Endothelial cell of umbilical vein (primary cell): ENCODE measurements around the gene KCTD16. TPM values are rescaled to one million over a fixed set of nuclear protein-coding genes. Genes with fewer than 3 reads are reported as not detected.

ENCODE experiments used
- BruUV-seq: library from RNA; stranded (reverse); fragments of 400-500 nt; replicated peaks from 2 replicates; lab custom pipeline; 2021; lab: Mats Ljungman, UMichigan
- CTCF ChIA-PET: fragments of 300-600, 350-600 bp; sonication (Branson Sonifier 250); formaldehyde crosslinking; loops from one replicate; lab custom pipeline; 2021; ENCODE audit warnings: antibody characterized with exemption, inconsistent platforms; lab: Charles Lee
- POLR2A ChIA-PET: fragments of 300-600, 350-600 bp; sonication (Branson Sonifier 250); formaldehyde crosslinking; loops from one replicate; lab custom pipeline; 2021; ENCODE audit warnings: antibody characterized with exemption, inconsistent platforms; lab: Charles Lee
- DNase-seq: peaks from one replicate; pipeline ENCODE4 v3.0.0-alpha.2; 2011; ENCODE audit warnings: low read depth, low spot score
- FAIRE-seq: peaks from 2 replicates; lab custom pipeline; 2011; peaks lifted over from hg19 to GRCh38; lab: Jason Lieb, UNC
- H2AFZ ChIP-seq: 2 replicates; pipeline ENCODE4 v1.6.0; 2012; ENCODE audit warnings: low read depth, low read length, control low read depth, inconsistent platforms
- H3K27ac ChIP-seq: 2 replicates; pipeline ENCODE4 v1.5.1; 2011; ENCODE audit warnings: low read depth, mild to moderate bottlenecking, control low read depth, low read length, moderate library complexity; ENCODE audit not compliant: insufficient read depth
- H3K27me3 ChIP-seq, 2 experiments: 2 replicates each; pipeline versions ENCODE4 v1.6.0 to v1.6.1; 2011; ENCODE audit warnings: low read length in 2 of 2, mixed read lengths in 1 of 2; ENCODE audit not compliant: control insufficient read depth in 2 of 2, insufficient read depth in 2 of 2
- H3K36me3 ChIP-seq, 2 experiments: 2 replicates in 1 of 2; 3 replicates in 1 of 2; pipeline ENCODE4 v1.5.1; 2011; ENCODE audit warnings: low read length in 2 of 2, mild to moderate bottlenecking in 1 of 2, moderate library complexity in 1 of 2; ENCODE audit not compliant: control insufficient read depth in 2 of 2, insufficient read depth in 2 of 2; ENCODE audit errors: extremely low read depth in 1 of 2
- H3K4me1 ChIP-seq: 3 replicates; pipeline ENCODE4 v1.5.1; 2011; ENCODE audit warnings: mild to moderate bottlenecking, low read length; ENCODE audit not compliant: control insufficient read depth, insufficient read depth; ENCODE audit errors: extremely low read depth
- H3K4me2 ChIP-seq: 2 replicates; pipeline ENCODE4 v1.6.1; 2011; ENCODE audit warnings: low read length, control low read depth, mixed read lengths; ENCODE audit not compliant: insufficient read depth
- H3K4me3 ChIP-seq, 3 experiments: fragments of 200-600 bp in 1 of 3; sonication (generic), shearing (Covaris generic) in 1 of 3; replicated peaks in 1 of 3; 2 replicates each; pipeline ENCODE4 v1.5.1; 2011 to 2016; ENCODE audit warnings: control low read depth in 3 of 3, low read length in 3 of 3, mild to moderate bottlenecking in 2 of 3, inconsistent platforms in 1 of 3, low read depth in 1 of 3, moderate library complexity in 1 of 3; ENCODE audit not compliant: insufficient read depth in 1 of 3
- H3K79me2 ChIP-seq: 2 replicates; pipeline ENCODE4 v1.6.0; 2012; ENCODE audit warnings: low read length, inconsistent platforms; ENCODE audit not compliant: control insufficient read depth, insufficient read depth
- H3K9ac ChIP-seq: replicated peaks from 2 replicates; pipeline ENCODE3; 2011; ENCODE audit warnings: low read length, control low read depth; ENCODE audit not compliant: insufficient read depth; ENCODE audit errors: extremely low read depth
- H3K9me1 ChIP-seq: replicated peaks from 3 replicates; pipeline ENCODE4 v1.6.0; 2011; ENCODE audit warnings: mild to moderate bottlenecking, low read length; ENCODE audit not compliant: control insufficient read depth, insufficient read depth; ENCODE audit errors: extremely low read depth
- H3K9me3 ChIP-seq: replicated peaks from 2 replicates; pipeline ENCODE4 v1.5.1; 2012; ENCODE audit warnings: low read length, inconsistent platforms; ENCODE audit not compliant: control insufficient read depth, insufficient read depth
- H4K20me1 ChIP-seq: replicated peaks from 2 replicates; pipeline ENCODE3; 2011; ENCODE audit warnings: mild to moderate bottlenecking, low read length; ENCODE audit not compliant: control insufficient read depth, insufficient read depth; ENCODE audit errors: extremely low read depth
- CTCF ChIP-seq, 2 donors: IDR thresholded peaks; 1 replicate in 1 of 2; 2 replicates in 1 of 2; pipeline ENCODE4 v1.5.1; 2011; ENCODE audit warnings: low read length in 2 of 2, mild to moderate bottlenecking in 2 of 2, moderate library complexity in 2 of 2, control low read depth in 1 of 2, inconsistent platforms in 1 of 2, low read depth in 1 of 2; ENCODE audit not compliant: insufficient read depth in 1 of 2; ENCODE audit errors: extremely low read depth in 1 of 2
- EZH2 ChIP-seq: IDR thresholded peaks from 2 replicates; pipeline ENCODE4 v1.6.1; 2012; ENCODE audit warnings: borderline replicate concordance, low read depth, mild to moderate bottlenecking, moderate library complexity, low read length, inconsistent platforms; ENCODE audit not compliant: severe bottlenecking
- GATA2 ChIP-seq: IDR thresholded peaks from 2 replicates; pipeline ENCODE4 v1.7.0; 2011; ENCODE audit warnings: low read depth, mild to moderate bottlenecking, moderate library complexity, mixed read lengths, low read length; ENCODE audit not compliant: insufficient read length, insufficient read depth
- JUN ChIP-seq: IDR thresholded peaks from 2 replicates; pipeline ENCODE4 v1.6.1; 2011; ENCODE audit warnings: borderline replicate concordance, low read depth; ENCODE audit not compliant: insufficient read length, insufficient read depth
- MAX ChIP-seq: IDR thresholded peaks from 2 replicates; pipeline ENCODE4 v1.6.1; 2011; ENCODE audit not compliant: insufficient read depth, insufficient read length
- MYC ChIP-seq: IDR thresholded peaks from one replicate; pipeline ENCODE4 v1.6.1; 2011; ENCODE audit warnings: mild to moderate bottlenecking, low read depth, low read length
- POLR2A ChIP-seq: IDR thresholded peaks from 2 replicates; pipeline ENCODE4 v1.6.1; 2012; ENCODE audit warnings: low read depth, mild to moderate bottlenecking, control low read depth, low read length
- dilution Hi-C: fragments of 300-500 bp; cut with MboI; formaldehyde crosslinking; loops from one replicate; pipeline ENCODE4 v1.15.0; 2019; ENCODE audit warnings: low sequenced_read_pairs; ENCODE audit not compliant: extremely low pct_ligation_motif_present
- intact Hi-C: fragments of 100-400 bp; cut with micrococcal nuclease; formaldehyde crosslinking; loops from one replicate; pipeline ENCODE4 v1.10.0; 2022
- polyA plus RNA-seq, 4 experiments: library from polyadenylated mRNA; depleted of rRNA in 3 of 4; stranded (reverse) in 3 of 4; unstranded in 1 of 4; fragments of >200 nt; gene quantifications; 2 replicates each; pipeline versions ENCODE4 v1.2.1 to v1.2.3, GENCODE V29; 2011 to 2012; ENCODE audit warnings: missing spikeins in 1 of 4
- total RNA-seq: library from RNA; stranded (reverse); gene quantifications from 2 replicates; pipeline ENCODE4 v1.2.3, GENCODE V29; 2021

KCTD16 gene
- total and polyA plus RNA-seq, 2 donors (not counting 3 experiments of a cell fraction or from before 2014, with no cell fraction given): 0.21 to 0.49 TPM

GRCh38 chr5:144126707-144127106, 44.0 kb upstream of the KCTD16 start:
- Histone ChIP-seq H3K9ac (no peak overlapping the region), H3K9me1 (no peaks in the 10 kb centered on the region), H3K27ac (no peak overlapping the region), H3K4me2 (no peak overlapping the region), H4K20me1 (no peaks in the 10 kb centered on the region), H3K4me1 (peaks cover 8% of the 10 kb centered on the region), H3K36me3 (no peaks in the 10 kb centered on the region), H3K9me3 (no peaks in the 10 kb centered on the region), H3K27me3 (no peaks in the 10 kb centered on the region), H3K79me2 (no peaks in the 10 kb centered on the region), H3K4me3 (no peak overlapping the region), H2AFZ (no peak overlapping the region)
- intact Hi-C loops (no loop called here), dilution Hi-C loops (no loop called here)
- no TSS peak for BruUV-seq
- no peak for TF ChIP-seq CTCF (IDR thresholded peaks at IDR 0.05; ENCODE audit: extremely low read depth in 1 of 2, insufficient read depth in 1 of 2, low read depth in 1 of 2, low read length in 2 of 2)
- no peak for TF ChIP-seq EZH2
- TF ChIP-seq GATA2: no peak
- TF ChIP-seq POLR2A: no peak
- no peak for TF ChIP-seq JUN
- TF ChIP-seq MAX: no peak
- TF ChIP-seq MYC: no peak
- DNase-seq (no peak), FAIRE-seq (no peak)
- ChIA-PET CTCF (interaction anchor here (1.3 kb wide), 1 partner anchor 15 kb away, joined by 4 read pairs; no protein-coding TSS in a partner anchor), POLR2A (no interaction called here)
